K562 (cell line): ENCODE results near the gene ICA1. TPM values are rescaled to one million over a fixed set of nuclear protein-coding genes. Genes with fewer than 3 reads are reported as not detected.

ENCODE experiments used
- ARNT ChIP-seq, 2 experiments: fragments of 450-650 bp; IDR thresholded peaks; 2 replicates each; pipeline ENCODE4 v1.6.1; 2016; ENCODE audit warnings: mild to moderate bottlenecking in 1 of 2
- CBX3 ChIP-seq, 2 experiments: IDR thresholded peaks; 1 replicate in 1 of 2; 2 replicates in 1 of 2; pipeline ENCODE4 v1.6.1; 2012; ENCODE audit warnings: inconsistent platforms in 2 of 2, low read length in 2 of 2, borderline replicate concordance in 1 of 2, control low read depth in 1 of 2
- CEBPG ChIP-seq, 3 experiments: fragments of 200-800 bp in 1 of 3; sonication (Bioruptor generic) in 1 of 3; sonication (generic) in 1 of 3; formaldehyde crosslinking in 1 of 3; IDR thresholded peaks in 2 of 3; conservative IDR thresholded peaks in 1 of 3; 2 replicates each; pipeline versions ENCODE4 v1.6.1 to v1.8.0; 2016 to 2022; ENCODE audit warnings: missing compliant biosample characterization in 2 of 3, missing genetic modification characterization in 2 of 3, mild to moderate bottlenecking in 1 of 3, missing genetic modification reagents in 1 of 3
- DACH1 ChIP-seq: fragments of 450-650 bp; IDR thresholded peaks from 2 replicates; pipeline ENCODE4 v1.6.1; 2018; ENCODE audit not compliant: partially characterized antibody
- FOXA1 ChIP-seq: fragments of 450-650 bp; IDR thresholded peaks from 2 replicates; pipeline ENCODE4 v1.6.1; 2016; ENCODE audit warnings: mild to moderate bottlenecking, borderline replicate concordance
- HEY1 ChIP-seq: fragments of 250-450 bp; sonication (Bioruptor Pico); IDR thresholded peaks from 2 replicates; pipeline ENCODE4 v1.5.0; 2020; ENCODE audit warnings: mild to moderate bottlenecking, moderate library complexity, borderline replicate concordance
- KLF16 ChIP-seq: IDR thresholded peaks from 2 replicates; pipeline ENCODE4 v1.6.1; 2016; ENCODE audit warnings: antibody characterized with exemption
- RBM34 ChIP-seq: fragments of 200-400 bp; formaldehyde crosslinking; IDR thresholded peaks from 2 replicates; pipeline ENCODE4 v1.6.1; 2018; ENCODE audit warnings: low read length, borderline replicate concordance; ENCODE audit not compliant: insufficient read depth
- SMC3 ChIP-seq: conservative IDR thresholded peaks from 2 replicates; pipeline ENCODE4 v1.6.1; 2011; ENCODE audit warnings: low read depth, low read length, improper control_type of control experiment; ENCODE audit not compliant: insufficient read depth
- TAF15 ChIP-seq: fragments of 200-400 bp; formaldehyde crosslinking; IDR thresholded peaks from 2 replicates; pipeline ENCODE4 v1.6.1; 2017; ENCODE audit warnings: mild to moderate bottlenecking, low read depth, low read length, moderate library complexity
- ZNF274 ChIP-seq: IDR thresholded peaks from 2 replicates; pipeline ENCODE4 v1.6.1; 2011; ENCODE audit warnings: low read depth, mild to moderate bottlenecking, low read length, moderate library complexity, borderline replicate concordance
- ZSCAN29 ChIP-seq: fragments of 450-650 bp; IDR thresholded peaks from 2 replicates; pipeline ENCODE4 v1.6.1; 2017
- polyA plus RNA-seq, 8 experiments: library from polyadenylated mRNA; depleted of rRNA in 4 of 8; stranded (reverse) in 5 of 8; unstranded in 3 of 8; fragments of >200 nt; fragmentation: Nextera tagmentation in 2 of 8; fragmentation: Illumina TruSeq in 1 of 8; extraction: Ambion mirVana in 2 of 8; extraction: Trizol in 1 of 8; gene quantifications; 2 replicates each; pipeline versions ENCODE4 v1.2.1 to v1.2.3, GENCODE V29; 2011 to 2014; ENCODE audit warnings: inconsistent platforms in 1 of 8, missing spikeins in 1 of 8
- total RNA-seq, 7 experiments: library from RNA; depleted of rRNA in 6 of 7; stranded (reverse); fragments of >200 nt in 6 of 7; fragmentation: Illumina TruSeq in 2 of 7; extraction: Trizol in 2 of 7; gene quantifications; 2 replicates each; pipeline versions ENCODE4 v1.2.1 to v1.2.3, GENCODE V29; 2011 to 2021; ENCODE audit warnings: low replicate concordance in 1 of 7
- TF ChIP-seq, protein P1 (sequence below): IDR thresholded peaks from 2 replicates; pipeline ENCODE4 v1.6.1; 2012; ENCODE audit warnings: low read depth, low read length, improper control_type of control experiment, borderline replicate concordance
- TF ChIP-seq, protein P2 (sequence below), 2 experiments: fragments of 450-650 bp; formaldehyde crosslinking in 1 of 2; IDR thresholded peaks; 2 replicates each; pipeline versions ENCODE4 v1.4.0 to v1.6.1; 2014 to 2020; ENCODE audit warnings: mild to moderate bottlenecking in 2 of 2, borderline replicate concordance in 1 of 2, low read depth in 1 of 2
- TF ChIP-seq, protein P3 (sequence below): fragments of 450-650 bp; formaldehyde crosslinking; IDR thresholded peaks from 2 replicates; pipeline ENCODE4 v1.4.0; 2020; ENCODE audit warnings: mild to moderate bottlenecking, moderate library complexity

The ICA1 gene
- total and polyA plus RNA-seq, 9 of the 15 experiments (the other 6 are each of a cell fraction or from before 2014, with no cell fraction given) = 7.1 to 22.3 (median 16.4) TPM

DNA sequence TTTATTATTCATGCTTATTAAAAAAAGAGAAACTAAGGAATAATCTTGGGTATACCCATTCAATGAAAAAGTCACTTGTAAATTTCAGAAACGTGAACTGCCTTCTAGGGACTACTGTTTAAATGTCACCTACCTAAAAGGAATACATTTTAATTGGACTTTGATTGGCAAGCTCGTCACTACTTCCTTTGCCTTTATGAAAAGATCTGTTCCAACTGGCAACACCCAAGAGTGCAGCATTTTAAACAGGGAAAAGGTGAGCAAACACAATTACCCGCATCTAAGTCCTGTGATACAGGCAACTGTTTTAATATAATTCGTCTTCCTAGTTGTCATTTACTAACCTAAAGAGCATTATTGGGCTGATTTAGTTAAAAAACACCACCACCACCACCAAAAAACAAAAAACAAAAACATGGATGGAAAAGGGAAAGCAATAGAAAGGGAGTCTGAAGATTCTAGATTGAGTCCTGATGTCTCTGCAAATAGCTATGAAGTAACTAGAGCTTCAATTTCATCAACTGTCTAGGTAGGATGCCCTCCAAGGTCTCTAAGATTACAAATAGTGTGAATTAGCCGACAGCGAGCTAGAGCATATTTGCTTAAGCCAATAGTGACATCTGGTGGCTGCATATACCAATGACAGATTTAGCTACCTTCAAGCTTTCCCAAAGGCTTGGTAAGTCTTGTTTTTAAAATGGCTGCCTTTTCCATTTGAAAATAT, 33.8 kb upstream of the ICA1 start (continued):
- TF ChIP-seq CBX3 (IDR thresholded peaks at IDR 0.05; ENCODE audit: borderline replicate concordance in 1 of 2, low read length in 2 of 2) (peak in 1 of 2 experiments; percentile 36; a peak in 1 of 3 replicates), HEY1 (CRISPR knock-in tag) (no peak), FOXA1 (no peak), RBM34 (no peak), ARNT (IDR thresholded peaks at IDR 0.05) (0 out of 4 replicates have a peak, but pooled peaks of 1 of the 2 experiments have one; percentile 36), CEBPG (CRISPR knock-in tag; IDR thresholded peaks at IDR 0.05) (no peak), CEBPG (tag; conservative IDR thresholded peaks at IDR 0.05 in 1 of 2, IDR thresholded peaks at IDR 0.05 in 1 of 2) (0 out of 4 replicates have a peak, but pooled peaks of 1 of the 2 experiments have one; percentile 20), KLF16 (peak; percentile 43; the same call in 1 of the 2 replicates), DACH1 (no peak), ZSCAN29 (no peak), TAF15 (no peak), ZNF274 (no peak), SMC3 (peak; percentile 85)
- TF ChIP-seq, protein P1, sequence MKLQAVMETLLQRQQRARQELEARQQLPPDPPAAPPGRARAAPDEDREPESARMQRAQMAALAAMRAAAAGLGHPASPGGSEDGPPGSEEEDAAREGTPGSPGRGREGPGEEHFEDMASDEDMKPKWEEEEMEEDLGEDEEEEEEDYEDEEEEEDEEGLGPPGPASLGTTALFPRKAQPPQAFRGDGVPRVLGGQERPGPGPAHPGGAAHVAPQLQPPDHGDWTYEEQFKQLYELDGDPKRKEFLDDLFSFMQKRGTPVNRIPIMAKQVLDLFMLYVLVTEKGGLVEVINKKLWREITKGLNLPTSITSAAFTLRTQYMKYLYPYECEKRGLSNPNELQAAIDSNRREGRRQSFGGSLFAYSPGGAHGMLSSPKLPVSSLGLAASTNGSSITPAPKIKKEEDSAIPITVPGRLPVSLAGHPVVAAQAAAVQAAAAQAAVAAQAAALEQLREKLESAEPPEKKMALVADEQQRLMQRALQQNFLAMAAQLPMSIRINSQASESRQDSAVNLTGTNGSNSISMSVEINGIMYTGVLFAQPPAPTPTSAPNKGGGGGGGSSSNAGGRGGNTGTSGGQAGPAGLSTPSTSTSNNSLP = 0 out of 2 replicates have a peak, but pooled peaks have one; percentile 38
- TF ChIP-seq, protein P2, sequence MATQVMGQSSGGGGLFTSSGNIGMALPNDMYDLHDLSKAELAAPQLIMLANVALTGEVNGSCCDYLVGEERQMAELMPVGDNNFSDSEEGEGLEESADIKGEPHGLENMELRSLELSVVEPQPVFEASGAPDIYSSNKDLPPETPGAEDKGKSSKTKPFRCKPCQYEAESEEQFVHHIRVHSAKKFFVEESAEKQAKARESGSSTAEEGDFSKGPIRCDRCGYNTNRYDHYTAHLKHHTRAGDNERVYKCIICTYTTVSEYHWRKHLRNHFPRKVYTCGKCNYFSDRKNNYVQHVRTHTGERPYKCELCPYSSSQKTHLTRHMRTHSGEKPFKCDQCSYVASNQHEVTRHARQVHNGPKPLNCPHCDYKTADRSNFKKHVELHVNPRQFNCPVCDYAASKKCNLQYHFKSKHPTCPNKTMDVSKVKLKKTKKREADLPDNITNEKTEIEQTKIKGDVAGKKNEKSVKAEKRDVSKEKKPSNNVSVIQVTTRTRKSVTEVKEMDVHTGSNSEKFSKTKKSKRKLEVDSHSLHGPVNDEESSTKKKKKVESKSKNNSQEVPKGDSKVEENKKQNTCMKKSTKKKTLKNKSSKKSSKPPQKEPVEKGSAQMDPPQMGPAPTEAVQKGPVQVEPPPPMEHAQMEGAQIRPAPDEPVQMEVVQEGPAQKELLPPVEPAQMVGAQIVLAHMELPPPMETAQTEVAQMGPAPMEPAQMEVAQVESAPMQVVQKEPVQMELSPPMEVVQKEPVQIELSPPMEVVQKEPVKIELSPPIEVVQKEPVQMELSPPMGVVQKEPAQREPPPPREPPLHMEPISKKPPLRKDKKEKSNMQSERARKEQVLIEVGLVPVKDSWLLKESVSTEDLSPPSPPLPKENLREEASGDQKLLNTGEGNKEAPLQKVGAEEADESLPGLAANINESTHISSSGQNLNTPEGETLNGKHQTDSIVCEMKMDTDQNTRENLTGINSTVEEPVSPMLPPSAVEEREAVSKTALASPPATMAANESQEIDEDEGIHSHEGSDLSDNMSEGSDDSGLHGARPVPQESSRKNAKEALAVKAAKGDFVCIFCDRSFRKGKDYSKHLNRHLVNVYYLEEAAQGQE (IDR thresholded peaks at IDR 0.05; ENCODE audit: borderline replicate concordance) = peak; percentile 86
- TF ChIP-seq, protein P2 (CRISPR knock-in tag; IDR thresholded peaks at IDR 0.05; ENCODE audit: low read depth) = no peak
- TF ChIP-seq, protein P3, sequence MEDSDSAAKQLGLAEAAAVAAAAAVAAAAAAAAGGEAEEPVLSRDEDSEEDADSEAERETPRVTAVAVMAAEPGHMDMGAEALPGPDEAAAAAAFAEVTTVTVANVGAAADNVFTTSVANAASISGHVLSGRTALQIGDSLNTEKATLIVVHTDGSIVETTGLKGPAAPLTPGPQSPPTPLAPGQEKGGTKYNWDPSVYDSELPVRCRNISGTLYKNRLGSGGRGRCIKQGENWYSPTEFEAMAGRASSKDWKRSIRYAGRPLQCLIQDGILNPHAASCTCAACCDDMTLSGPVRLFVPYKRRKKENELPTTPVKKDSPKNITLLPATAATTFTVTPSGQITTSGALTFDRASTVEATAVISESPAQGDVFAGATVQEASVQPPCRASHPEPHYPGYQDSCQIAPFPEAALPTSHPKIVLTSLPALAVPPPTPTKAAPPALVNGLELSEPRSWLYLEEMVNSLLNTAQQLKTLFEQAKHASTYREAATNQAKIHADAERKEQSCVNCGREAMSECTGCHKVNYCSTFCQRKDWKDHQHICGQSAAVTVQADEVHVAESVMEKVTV (CRISPR knock-in tag) = peak; percentile 94
